Measurements from ENCODE around the gene LDAH. TPM values are rescaled to one million over a fixed set of nuclear protein-coding genes. Genes with fewer than 3 reads are reported as not detected.

The LDAH gene
- total and polyA plus RNA-seq, 2 donors (not counting 3 experiments of a cell fraction or from before 2014, with no cell fraction given), result 12.3 to 24.0 TPM

- TF ChIP-seq POLR2AphosphoS5 (IDR thresholded peaks at IDR 0.05; ENCODE audit: insufficient read depth, low read depth, low read length) (no peak), MYC (IDR thresholded peaks at IDR 0.05; ENCODE audit: low read depth, low read length) (no peak), EZH2 (IDR thresholded peaks at IDR 0.05; ENCODE audit: borderline replicate concordance, low read depth, low read length, severe bottlenecking) (no peak), FOS (IDR thresholded peaks at IDR 0.05; ENCODE audit: borderline replicate concordance, insufficient read depth, low read length) (no peak), JUN (IDR thresholded peaks at IDR 0.05; ENCODE audit: borderline replicate concordance, insufficient read depth, insufficient read length, low read depth) (no peak), CTCF (IDR thresholded peaks at IDR 0.05; ENCODE audit: extremely low read depth in 1 of 2, insufficient read depth in 1 of 2, low read depth in 1 of 2, low read length in 2 of 2) (no peak), POLR2A (IDR thresholded peaks at IDR 0.05; ENCODE audit: low read depth, low read length) (no peak)
- Histone ChIP-seq H3K9ac (replicated peaks; ENCODE audit: extremely low read depth, insufficient read depth, low read length) (no peak overlapping the region), H3K4me3 (replicated peaks in 1 of 3; ENCODE audit: insufficient read depth in 1 of 3, low read depth in 1 of 3, low read length in 3 of 3) (no peak overlapping the region), H3K79me2 (ENCODE audit: control insufficient read depth, insufficient read depth, low read length) (no peaks in the 10 kb centered on the region), H3K4me1 (ENCODE audit: control insufficient read depth, extremely low read depth, insufficient read depth, low read length) (no peaks in the 10 kb centered on the region), H2AFZ (ENCODE audit: low read depth, low read length) (no peak overlapping the region), H3K9me1 (replicated peaks; ENCODE audit: control insufficient read depth, extremely low read depth, insufficient read depth, low read length) (no peaks in the 10 kb centered on the region), H3K9me3 (replicated peaks; ENCODE audit: control insufficient read depth, insufficient read depth, low read length) (no peaks in the 10 kb centered on the region), H3K4me2 (ENCODE audit: insufficient read depth, low read length) (no peak overlapping the region), H3K27me3 (ENCODE audit: control insufficient read depth in 2 of 2, insufficient read depth in 2 of 2, low read length in 2 of 2) (no peaks in the 10 kb centered on the region), H3K27ac (ENCODE audit: insufficient read depth, low read depth, low read length) (no peak overlapping the region), H3K36me3 (ENCODE audit: control insufficient read depth in 2 of 2, extremely low read depth in 1 of 2, insufficient read depth in 2 of 2, low read length in 2 of 2) (peaks cover 0 to 9% of the 10 kb centered on the region in 2 experiments), H4K20me1 (replicated peaks; ENCODE audit: control insufficient read depth, extremely low read depth, insufficient read depth, low read length) (no peaks in the 10 kb centered on the region)
- ChIA-PET CTCF (interaction anchor here (1.0 to 2.6 kb wide), 4 partner anchors 9 to 88 kb away, joined by 4 to 12 read pairs (median 5); partner anchors contain the start of gene GDF7), POLR2A (no interaction called here)
- no TSS peak for BruUV-seq (replicated peaks)
- no peak for DNase-seq (ENCODE audit: low read depth, low spot score)
- intact Hi-C loops (cut with micrococcal nuclease) (no loop called here), dilution Hi-C loops (cut with MboI; ENCODE audit: extremely low pct_ligation_motif_present, low sequenced_read_pairs) (no loop called here)
- FAIRE-seq, result no peak
Measured at GRCh38 chr2:20693317-20693716, 129.6 kb downstream of the LDAH start.

Data from endothelial cell of umbilical vein (primary cell).